Lung microvascular endothelial cell (primary cell): Measurements from ENCODE around the gene TNFSF11. TPM values are rescaled to one million over a fixed set of nuclear protein-coding genes. Genes with fewer than 3 reads are reported as not detected.
"Not testable (repeated sequence)": the region's sequence is repeated elsewhere in the genome, so short reads cannot be mapped to it uniquely, and the experiment has no call there.

Experiments
- DNase-seq, 2 donors: peaks; one replicate each; pipeline versions ENCODE4 v3.0.0 to v3.0.0-alpha.2; 2010; ENCODE audit warnings: low read depth in 2 of 2
- total RNA-seq: library from RNA; depleted of rRNA; stranded (reverse); fragments of >200 nt; gene quantifications from 2 replicates; pipeline ENCODE4 v1.2.1, GENCODE V29; 2014

TNFSF11 gene
- total RNA-seq, 1 donor from 2014 or later, result not detected

DNA sequence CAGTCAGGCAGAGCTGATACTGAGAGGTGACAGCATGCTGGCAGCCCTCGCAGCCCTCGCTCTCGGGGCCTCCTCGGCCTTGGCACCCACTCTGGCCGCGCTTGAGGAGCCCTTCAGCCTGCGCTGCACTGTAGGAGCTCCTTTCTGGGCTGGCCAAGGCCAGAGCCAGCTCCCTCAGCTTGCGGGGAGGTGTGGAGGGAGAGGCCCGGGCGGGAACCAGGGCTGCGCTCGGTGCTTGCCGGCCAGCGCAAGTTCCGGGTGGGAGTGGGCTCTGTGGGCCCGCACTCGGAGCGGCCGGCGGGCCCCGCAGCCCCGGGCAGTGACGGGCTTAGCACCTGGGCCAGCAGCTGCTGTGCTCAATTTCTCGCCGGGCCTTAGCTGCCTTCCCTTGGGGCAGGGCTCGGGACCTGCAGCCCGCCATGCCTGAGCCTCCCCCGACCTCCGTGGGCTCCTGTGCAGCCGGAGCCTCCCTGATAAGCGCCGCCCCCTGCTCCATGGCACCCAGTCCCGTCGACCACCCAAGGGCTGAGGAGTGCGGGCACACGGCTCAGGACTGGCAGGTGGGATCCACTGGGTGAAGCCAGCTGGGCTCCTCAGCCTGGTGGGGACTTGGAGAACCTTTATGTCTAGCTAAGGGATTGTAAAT, 14.3 kb upstream of the TNFSF11 start:
- not testable (repeated sequence) for DNase-seq

DNA sequence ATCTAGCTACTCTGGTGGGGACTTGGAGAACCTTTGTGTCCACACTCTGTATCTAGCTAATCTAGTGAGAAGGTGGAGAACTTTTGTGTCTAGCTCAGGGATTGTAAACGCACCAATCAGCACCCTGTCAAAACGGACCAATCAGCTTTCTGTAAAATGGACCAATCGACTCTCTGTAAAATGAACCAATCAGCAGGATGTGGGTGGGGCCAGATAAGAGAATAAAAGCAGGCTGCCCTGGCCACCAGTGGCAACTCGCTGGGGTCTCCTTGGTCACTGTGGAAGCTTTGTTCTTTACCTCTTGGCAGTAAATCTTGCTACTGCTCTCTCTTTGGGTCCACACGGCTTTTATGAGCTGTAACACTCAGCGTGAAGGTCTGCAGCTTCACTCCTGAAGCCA, 13.6 kb upstream of the TNFSF11 start:
- not testable (repeated sequence) for DNase-seq

DNA sequence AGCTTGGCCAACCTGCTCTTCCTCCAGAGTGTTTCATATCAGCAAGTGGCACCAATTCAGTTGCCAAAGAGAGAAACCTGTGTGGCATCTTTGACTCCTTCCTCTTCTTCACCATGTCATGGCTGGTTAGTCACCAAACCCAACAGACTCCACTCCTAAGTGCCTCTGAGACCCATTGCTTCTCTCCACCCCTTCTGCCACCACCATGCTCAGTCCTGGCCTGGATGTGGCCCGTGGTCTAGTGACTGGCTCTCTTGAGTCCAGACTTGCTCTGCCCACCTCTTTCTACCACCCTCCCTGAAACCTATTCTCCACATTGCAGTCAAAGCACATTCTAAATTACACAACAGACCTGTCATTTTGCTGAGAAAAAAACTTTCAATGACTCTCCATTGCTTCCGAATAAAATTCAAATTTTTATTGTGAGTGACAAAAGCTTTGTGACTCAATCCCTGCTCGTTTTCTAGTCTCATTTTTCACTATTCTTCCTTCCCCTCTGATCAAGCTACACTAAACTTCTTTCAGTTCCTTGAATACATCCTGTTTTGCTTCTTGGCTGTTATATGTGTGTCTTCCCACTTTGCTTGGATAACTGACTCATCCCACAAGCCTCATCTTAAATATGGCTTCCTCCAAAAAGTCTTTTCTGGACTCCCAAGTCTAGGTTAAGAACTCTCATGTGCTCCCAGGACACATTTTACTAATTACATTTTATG, 12.0 kb upstream of the TNFSF11 start:
- DNase-seq, result peak in 1 of 2 donors; percentile 72

DNA sequence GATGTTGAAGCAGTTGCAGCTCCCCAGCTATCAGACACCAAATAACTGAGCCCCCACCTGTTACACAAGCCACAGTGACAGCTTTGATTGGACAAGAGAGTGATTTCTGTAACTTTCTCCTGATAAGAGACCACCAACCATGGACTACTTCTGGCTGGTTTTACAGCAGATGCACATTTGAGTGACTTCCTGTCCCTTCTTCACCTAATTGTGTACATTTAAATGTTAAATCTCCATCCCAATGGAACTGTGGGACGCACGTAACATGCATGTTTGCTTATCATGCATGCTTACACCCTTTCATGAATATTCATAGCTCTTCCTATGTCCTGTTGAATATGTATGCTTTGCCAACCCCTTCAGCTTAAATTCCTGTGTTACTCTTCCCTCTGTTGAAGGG, 6.0 kb upstream of the TNFSF11 start:
- no peak for DNase-seq

DNA sequence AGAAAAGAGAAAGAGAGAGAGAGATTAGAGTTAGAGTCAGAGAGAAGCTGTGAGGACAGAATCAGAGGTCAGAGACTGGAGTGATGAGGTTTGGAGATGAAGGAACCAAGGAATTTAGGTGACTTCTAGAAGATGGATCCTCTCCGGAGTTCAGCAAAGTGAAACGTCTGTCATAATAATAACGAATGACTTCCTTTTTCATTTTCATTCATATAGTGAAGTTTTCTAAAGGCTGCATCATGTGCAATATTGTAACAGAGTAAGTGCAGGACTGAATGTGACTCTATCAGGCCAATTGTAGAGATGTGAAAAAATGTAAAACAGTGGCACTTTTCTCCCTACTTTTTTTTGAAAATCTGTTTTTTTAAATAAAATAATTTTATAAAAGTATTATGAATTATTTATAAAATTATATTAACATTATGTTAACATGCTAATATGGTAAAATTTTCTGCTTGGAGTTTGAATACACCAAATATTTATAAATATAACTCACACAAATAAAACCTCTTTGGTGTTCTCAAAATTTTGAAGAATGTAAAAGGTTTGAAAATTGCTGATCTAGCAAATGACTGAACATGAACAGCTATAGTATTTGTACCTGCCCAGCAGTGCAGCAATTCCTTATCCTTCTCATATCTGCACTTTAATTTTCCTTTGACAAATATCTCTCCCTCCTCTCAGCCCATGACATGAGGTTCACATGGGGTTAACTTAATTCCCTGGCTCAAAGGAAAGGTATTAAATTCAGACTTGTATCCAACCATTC, 4.2 kb upstream of the TNFSF11 start:
- no peak for DNase-seq

DNA sequence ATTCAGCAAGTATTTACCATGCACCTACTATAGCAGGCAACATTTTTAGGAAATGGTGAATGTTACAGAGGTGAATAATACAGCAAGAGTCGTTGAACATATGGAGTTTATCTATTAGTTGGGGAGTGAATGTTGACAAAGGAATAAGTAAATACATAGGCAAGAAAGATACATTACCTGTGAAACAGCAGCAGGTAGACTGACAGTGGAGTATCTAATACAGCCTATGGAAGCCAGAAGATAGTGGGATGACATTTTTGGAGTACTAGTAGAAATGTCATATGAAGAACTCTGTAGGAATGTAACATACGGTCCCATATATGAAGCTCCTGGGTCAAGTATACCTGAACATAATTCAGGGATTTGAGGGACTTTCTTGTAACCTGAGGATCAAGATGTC, 2.1 kb upstream of the TNFSF11 start:
- DNase-seq, result no peak

DNA sequence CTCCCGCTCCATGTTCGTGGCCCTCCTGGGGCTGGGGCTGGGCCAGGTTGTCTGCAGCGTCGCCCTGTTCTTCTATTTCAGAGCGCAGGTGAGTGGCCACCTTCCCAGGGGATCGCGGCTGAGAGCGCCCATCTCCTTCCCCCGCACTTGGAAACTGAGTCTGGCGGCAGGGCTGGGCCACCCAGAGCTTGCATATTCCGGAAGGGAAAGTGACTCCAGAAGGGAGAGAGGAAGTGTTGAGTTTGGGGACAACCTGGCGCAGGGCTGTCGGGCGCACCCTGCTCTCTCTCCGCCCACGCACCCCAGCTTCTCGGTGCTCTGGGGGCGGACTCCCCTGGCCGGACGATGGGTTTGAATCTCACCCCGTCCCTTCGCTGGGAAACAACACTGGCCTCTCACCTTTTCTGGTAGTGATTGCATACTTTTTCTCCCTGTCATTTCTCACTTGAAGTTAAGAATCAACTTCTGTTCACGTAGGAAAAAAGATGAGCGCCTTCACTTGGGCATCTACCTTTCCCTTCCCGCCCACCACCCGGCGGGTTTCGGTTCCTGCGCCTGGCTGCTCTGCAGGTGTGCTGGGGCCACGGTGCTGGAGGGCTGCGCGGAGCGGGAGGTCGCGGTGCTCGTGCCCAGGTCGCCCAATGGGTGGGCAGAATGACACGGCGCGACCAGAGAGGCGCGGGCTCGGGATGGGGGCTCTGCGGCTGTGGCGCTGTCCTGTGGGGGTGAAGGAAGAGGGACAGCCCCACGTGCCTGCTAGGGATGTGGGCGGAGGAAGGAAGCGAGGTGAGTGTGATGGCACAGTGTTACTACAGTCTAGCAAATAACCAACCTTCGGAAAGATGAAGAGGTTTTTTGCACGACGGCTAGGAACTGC, 721 bp downstream of the TNFSF11 start:
- no peak for DNase-seq

DNA sequence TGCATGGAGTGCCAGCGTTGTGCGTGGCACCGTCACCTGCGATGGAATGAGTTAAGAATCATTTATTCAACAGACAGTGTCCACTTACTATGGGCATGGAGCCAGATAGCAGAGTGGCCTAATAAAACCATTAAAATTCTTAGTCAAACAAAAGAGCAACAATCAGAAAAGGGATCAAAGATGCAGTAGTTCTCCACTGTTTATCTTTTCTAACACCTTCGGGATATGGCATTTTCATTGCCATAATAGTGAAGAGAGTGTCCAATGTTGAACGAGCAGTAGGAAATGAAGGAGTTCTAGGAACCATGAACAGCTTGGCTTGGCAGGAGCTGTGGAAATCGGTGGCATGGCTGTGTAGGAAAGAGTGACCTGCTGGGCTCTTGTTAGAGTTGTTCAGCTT, 2.0 kb downstream of the TNFSF11 start:
- no peak for DNase-seq

DNA sequence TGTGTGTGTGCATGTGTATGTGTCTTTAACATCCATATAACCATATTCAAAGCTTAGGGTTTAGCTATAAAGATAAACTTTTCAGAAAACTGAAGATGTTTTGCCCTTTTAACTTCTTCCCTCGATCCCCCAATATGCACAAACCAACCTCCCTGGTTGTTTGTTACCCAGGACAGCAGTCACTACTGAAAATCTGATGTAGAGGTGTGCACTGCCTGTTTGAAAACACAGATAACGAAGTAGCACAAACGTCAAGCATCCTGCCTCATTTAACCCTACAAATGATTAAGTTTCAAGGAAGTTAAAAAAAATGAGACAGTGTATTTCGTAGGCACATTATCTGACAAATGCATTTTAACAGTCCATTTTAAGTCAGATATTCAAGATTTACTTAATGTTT, 3.6 kb downstream of the TNFSF11 start:
- no peak for DNase-seq

DNA sequence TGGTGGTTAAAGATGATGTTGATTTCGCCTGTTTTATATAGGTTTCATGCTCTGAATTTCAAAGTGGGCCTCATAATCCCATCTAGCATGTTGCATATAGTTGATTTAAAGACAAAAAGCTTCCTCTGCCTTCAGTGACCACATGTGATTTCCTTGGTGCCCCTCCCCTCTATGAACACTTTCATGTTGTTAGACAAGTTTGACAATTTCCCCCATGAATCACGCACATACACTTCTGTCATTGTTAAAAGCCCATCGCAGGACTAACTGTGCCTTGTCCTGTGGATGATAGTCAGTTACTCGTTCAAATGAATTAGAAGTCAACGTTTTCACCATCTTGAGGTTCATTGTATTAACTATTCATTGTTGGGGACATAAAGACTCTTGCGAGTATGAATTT, 6.7 kb downstream of the TNFSF11 start:
- DNase-seq, result no peak

DNA sequence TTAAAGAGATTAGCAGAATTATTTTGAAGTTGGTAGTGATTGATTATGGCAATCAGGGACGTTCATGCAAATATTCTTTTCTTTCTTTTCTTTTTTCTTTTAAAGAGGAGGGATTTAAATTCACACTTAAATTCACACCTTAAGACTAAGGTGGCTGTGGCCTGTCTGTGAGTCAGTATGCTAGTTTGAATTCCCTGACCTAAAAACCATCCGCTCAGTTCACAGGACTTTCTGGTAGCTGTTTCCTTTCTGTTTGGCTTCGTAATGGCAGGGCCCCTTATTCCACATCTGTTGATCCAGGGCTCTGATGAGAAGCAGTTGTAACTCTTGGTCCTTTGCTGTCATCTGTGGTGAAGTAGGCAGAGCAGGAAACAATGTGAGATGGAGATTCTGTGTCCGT, 7.5 kb downstream of the TNFSF11 start:
- no peak for DNase-seq

DNA sequence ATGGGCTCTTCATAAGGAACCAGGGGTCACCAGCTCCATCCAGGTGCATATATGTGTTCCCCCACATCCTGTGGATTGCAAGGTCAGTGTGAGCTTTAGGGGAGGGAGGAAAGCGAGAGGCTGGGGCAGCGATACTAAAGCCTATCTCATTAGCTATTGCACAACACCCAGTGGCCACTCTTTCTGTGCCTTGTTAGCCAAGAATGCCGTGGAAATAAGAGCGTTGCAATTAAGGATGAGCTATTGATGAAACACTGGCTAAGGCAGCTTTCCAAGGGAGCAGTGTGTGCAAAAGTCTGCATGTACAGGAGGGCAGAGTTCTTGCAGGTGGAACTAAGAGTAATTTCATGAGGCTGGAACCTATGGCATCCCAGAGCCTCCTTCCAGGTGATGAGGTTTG, 17.6 kb downstream of the TNFSF11 start:
- no peak for DNase-seq

DNA sequence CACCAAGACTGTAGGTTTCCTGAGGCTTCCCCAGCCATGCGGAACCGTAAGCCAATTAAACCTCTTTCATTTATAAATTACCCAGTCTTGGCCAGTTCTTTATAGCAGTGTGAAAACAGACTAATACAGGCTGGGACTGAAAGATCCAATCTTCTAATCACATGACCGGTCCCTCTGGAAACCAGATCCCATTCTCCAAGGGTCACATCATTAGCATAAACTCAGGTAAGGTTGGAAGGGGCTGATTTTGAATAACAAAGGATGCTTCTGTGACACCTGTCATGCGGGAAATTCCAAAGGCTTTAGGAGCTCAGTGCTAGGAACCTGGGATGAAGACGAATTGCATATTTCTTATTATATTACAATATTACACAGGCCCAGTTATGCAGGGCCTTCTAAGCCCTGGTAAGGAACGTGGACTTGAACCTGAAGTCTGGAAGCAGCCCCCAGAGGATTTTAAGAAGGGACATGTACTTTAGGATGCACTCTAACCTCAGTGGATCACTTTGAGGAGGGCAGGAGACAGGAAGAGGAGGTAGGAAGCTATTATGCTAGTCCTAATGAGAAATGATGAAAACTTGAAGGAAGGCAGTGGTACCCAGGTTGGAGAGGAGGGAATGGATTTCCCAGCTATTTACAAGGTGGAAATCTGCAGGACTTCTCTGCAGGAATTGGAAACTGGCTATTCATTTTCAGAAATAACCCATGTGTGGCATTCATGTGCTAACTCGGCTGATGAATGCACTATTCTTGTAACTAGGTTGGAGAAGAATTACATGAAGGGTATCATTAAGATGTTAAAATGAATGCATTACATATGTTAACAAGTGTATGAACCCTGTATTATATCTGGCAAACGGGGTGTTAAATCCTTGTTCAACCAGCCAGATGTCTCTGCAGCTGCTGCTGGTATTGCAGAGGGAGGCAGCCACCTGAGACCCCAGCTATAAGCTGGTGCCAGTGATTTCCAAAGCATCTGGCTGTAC, 19.3 kb downstream of the TNFSF11 start:
- DNase-seq, result no peak

DNA sequence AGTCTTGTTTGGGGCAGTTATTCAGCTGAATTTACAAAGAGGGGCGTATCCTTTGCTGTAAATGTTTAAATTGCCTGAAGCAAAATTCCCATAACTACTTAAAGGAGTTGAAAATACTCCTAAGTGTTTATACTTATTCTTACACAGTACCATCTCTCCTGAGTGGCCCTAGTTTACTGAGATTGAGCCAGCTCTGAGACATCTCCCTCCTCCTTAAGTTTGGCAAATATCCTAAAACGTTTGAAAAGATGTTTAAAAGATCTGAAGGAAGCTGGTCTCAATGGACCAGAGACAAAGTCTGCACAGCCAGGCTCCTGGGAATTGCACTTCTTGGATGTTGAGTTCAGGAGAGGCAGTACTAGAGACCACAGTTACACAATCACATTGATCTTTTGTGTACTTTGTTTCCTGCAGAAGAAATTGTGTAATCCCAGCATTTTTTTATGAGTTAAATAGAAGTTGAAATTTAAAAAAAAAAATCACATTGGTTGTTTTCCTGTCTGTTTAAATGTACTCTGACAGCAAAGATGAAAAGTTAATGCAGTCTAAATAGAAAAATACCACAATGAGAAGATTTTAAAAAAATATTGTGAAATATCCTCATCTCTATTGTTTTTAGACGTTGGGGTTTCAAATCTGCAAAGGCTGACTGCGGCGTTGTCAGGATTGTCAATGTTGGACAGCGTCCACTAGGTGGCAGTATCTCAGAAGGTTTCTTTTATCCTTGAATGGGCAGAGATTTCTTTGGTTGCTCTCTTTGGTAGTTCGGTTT, 20.7 kb downstream of the TNFSF11 start:
- peak; percentile 78 to 79 for DNase-seq

DNA sequence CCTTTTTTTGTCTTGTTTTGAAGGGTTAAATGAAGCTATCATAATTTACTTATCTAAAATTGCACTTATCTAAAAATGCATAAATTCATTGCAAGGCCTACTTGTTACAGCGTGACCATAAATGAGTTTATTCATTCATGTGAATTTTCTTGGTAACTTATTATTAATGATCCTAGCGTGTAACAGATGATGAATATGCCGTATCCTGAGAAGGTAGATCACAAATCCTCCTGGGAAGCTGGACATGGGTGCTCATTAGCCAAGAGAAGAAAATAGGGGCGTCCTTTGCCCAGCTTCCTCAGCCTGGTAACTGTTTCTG, 21.3 kb downstream of the TNFSF11 start:
- DNase-seq, result no peak

DNA sequence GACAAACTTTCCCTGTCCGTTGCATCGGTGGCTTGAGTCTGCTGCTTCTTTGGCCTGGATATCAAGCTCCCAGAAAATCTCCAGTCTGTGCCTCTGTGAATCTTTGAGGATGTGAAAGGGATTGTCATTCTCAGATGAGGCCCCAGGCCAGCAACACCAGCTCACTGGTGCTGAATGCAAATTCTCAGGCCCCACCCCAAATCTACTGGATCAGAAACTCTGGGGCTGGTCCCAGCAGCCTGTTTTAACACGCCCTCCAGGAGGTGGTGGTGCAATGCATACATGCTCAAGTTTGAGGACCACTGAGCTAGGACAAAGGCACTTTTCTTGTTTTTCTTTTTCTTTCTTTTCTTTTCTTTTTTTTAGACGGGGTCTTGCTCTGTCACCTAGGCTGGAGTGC, 23.6 kb downstream of the TNFSF11 start:
- DNase-seq, result no peak

DNA sequence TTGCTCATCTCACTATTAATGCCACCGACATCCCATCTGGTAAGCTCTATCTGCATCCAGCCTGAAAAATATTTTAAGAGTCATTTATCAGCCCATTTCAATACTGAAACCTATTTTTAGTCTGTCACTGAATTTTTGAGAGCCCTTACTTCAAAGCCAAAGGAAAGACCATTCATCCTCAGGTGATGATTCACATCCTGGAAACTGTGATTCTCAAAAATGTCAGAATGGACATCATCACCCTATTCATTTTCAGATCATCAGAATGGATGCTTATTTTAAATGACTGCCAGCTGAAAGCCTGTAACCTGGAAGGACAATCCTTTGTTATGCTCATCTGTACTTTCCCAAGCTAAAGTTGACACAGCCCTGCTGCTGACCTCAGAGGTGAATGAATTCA, 27.0 kb downstream of the TNFSF11 start:
- peak; percentile 60 to 63 for DNase-seq

DNA sequence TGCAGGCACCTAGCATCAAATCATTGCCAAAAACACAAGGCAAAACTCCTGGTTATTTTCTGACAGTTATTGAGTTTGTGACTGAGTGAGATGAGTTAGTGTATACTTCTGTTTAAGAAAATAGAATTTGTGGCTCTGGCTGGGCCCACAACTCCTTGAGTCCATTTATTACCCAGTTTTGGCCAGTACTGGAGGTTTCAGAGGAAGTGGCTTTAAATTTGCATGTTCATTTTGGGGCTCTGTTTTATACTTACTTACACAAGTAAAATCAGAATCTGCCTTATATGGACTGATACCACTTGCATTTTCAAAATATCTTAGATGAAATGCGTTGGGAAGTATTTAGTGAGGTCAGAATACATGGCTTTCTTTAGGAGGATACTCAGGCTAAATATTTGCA, 29.0 kb downstream of the TNFSF11 start:
- no peak for DNase-seq

DNA sequence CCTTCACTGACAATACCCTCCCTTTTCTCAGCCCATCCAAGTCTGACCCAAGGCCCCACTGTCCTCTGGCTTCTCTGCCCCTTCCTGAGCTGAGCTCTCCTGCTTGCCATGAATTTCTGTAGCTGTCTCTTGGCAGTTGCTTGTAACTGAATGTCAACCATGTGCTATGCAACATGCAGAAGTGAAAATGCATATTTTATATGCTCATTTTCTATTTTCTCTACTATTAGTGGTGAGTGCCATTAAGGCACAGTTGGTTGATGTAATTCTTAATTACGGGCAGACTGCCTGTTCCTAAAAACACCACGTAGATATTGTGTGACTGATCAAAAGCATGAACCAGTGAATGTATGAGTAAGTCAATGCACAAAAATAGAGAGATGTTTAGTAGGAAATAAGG, 29.6 kb downstream of the TNFSF11 start:
- DNase-seq, result no peak

DNA sequence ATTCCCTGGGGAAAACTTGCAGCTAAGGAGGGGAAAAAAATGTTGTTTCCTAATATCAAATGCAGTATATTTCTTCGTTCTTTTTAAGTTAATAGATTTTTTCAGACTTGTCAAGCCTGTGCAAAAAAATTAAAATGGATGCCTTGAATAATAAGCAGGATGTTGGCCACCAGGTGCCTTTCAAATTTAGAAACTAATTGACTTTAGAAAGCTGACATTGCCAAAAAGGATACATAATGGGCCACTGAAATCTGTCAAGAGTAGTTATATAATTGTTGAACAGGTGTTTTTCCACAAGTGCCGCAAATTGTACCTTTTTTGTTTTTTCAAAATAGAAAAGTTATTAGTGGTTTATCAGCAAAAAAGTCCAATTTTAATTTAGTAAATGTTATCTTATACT, 33.6 kb downstream of the TNFSF11 start:
- no peak for DNase-seq
